Islet precursor cell (in vitro differentiated cells): ENCODE results near the gene POLDIP2.

Experiments
- DNase-seq: peaks from one replicate; pipeline ENCODE4 v3.0.0-alpha.2; 2018

Gene POLDIP2

GRCh38 chr17:28335201-28335958 is 21.9 kb downstream of the POLDIP2 start, which contains the start of the genes IFT20 and TNFAIP1:
IFT20 (minus strand) TSS chr17:28335472; CDS start chr17:28331985, 3,487 bp downstream.
TNFAIP1 (plus strand) TSS chr17:28335761; CDS start chr17:28339522, 3,761 bp downstream.
- DNase-seq, result peak; percentile 100

DNA sequence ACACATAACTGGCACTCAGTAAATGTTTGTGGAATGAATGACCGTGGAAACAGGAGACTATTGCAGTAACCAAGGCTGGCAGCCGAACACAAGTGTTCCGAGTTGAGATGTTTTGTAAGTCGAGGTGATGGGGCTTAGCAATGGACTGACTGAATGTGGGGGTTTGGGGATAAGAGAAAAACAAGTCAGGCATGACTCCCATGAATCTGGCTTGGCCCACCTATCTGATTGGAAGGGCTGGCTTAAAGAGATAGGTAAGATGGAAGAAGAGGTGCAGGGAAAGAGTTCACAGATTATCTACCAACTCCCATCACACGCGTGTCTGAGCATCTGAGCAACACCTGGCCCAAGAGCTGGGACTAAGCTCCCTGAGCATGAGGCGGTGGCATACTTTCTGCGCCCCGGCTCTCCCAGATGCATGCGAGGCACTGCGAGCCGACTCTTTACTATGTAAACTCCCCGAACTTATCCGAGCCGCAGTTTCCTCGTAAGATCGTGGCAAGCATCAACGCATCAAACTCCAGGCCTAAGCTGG is 22.6 kb downstream of the POLDIP2 start:
- DNase-seq, result no peak

GRCh38 chr17:28334171-28334570 is 23.2 kb downstream of the POLDIP2 start:
- peak; percentile 46 for DNase-seq

DNA sequence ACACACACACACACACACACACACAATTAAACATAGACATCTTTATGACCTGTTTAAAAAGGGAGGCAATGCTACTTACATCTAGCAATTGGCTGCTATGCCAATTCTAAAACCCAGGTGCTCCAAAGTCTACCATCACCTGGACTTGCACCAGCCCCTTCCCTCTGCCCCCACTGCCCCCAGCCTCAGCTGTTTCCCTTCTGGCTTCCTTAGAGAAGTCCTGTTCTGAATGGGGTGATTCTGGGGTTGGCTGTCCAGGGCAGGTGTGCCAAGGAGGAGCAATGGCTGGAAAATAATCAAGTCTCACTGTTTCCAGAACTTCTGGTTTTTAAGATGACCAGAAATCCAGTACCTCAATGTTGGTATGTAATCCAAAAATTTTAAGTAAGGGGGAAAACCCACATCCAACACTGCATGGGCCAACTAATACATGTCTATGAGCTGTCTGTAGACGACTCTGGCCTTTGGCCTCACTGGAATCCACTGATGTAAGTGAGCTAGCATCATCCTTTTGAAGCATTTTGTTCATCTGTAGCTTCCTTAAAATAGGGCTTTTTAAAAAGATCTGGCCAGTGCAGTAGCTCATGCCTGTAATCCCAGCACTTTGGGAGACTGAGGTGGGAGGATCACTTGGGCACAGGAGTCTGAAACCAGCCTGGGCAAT is 24.1 kb downstream of the POLDIP2 start:
- DNase-seq, result peak; percentile 49

- DNase-seq, result peak; percentile 32
Observed at GRCh38 chr17:28331891-28332420, 25.4 kb downstream of the POLDIP2 start.

- peak; percentile 52 for DNase-seq
Observed at GRCh38 chr17:28330671-28331070, 26.7 kb downstream of the POLDIP2 start.

DNA sequence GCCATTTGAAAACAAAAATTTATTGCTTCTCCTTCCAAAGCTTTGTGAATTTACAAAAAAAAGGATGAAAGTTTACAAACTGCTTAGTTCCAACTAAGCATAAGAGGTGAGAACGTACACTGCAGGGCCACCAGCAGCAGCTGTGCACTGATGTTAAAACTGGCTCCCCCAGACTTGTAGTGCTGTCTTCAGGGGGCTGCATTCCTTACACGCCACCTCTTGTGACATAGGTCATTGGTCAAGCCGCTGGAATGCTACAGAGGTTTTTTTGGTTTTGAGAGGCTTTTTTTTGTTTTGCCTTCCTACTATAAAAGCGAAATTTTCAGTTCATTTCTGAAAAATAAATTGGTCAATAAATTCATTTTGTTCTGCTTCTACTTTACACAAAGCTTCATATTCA is 29.0 kb downstream of the POLDIP2 start:
- DNase-seq, result peak; percentile 59

- peak; percentile 29 for DNase-seq
Observed at GRCh38 chr17:28327709-28328108, 29.6 kb downstream of the POLDIP2 start.

DNA sequence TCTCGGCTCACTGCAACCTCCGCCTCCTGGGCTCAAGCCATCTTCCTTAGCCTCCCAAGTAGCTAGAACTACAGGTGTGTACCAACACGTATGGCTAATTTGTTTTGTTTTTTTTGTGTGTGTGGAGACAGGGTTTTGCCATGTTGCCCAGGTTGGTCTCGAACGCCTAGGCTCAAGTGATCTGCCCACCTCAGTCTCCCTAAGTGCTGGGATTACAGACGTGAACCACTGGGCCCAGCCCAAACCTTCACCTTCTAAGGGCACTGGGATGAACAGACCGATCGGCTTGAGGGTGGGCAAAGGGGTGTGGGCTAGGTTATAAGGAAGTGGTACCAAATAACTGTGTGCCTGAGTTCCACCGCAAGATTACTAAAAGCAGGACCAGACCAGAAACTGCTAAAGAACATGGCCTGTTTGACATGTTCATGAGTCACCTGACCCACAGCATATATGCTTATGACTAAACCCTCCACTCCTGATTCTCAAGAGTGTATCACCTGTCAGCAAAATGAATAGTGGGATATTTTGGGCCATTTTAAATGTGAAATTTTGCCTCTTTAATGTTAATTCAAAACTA is 30.2 kb downstream of the POLDIP2 start:
- peak; percentile 39 for DNase-seq

- peak; percentile 50 for DNase-seq
Observed at GRCh38 chr17:28326114-28326513, 31.2 kb downstream of the POLDIP2 start.

DNA sequence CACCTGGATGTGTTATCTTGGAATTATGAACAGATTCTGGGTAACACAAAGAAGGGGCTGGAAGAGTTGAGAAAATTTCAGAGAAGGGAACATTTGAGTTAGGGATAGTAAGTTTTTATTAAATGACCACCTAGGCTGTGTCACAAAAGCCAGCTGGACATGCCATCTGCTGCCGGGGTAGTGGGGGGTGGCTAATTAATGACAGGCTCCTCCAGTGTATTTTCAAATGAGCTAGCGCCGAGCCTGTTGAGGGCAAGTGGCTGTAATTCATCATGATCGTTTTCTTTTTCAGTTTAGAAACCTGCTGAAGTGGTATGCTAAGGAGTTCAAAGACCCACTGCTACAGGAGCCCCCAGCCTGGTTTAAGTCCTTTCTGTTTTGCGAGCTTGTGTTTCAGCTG is 32.1 kb downstream of the POLDIP2 start:
- peak; percentile 38 for DNase-seq

- no peak for DNase-seq
Observed at GRCh38 chr17:28324781-28325180, 32.5 kb downstream of the POLDIP2 start.

- peak; percentile 29 for DNase-seq
Observed at GRCh38 chr17:28324267-28324745, 33.0 kb downstream of the POLDIP2 start.

GRCh38 chr17:28320215-28321061 is 36.9 kb downstream of the POLDIP2 start:
- no peak for DNase-seq

GRCh38 chr17:28319598-28319935 is 37.8 kb downstream of the POLDIP2 start:
- no peak for DNase-seq

DNA sequence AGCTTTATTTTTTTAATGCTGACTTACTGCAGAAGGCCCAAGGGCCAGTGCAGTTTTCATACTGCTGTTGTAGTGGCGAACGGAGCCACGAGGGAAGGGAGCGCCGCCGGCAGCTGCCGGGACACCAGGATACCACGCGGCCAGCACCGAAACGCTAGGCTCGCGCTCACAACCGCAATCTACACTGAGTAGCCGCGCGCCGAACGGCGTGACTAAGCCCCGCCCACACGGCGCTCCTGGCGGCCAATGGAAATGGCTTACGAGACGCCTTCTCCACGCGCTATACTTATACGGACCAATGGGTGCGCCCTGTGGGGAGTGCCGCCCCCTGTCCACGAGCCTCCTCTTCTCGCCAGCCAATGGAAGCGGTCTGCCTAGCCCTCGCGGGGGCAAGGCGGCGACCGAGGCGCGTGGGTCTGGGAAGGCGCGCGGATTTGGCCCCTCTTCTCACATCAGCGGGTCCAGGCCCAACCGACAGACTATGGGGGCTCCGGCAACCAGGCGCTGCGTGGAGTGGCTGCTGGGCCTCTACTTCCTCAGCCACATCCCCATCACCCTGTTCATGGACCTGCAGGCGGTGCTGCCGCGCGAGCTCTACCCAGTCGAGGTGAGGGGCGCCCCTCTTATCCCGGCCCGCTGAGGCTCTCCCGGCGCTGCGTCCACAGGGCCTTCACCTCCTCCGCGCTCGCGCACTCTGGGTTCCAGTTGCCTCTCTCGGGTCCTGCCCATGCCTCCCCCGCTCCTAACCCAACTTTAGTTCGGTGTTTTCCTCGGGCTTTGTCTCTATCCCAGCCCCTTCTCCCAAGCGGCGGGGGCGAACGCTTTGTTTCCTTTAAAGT is 38.3 kb downstream of the POLDIP2 start, which contains the start of gene TMEM97:
TMEM97 (plus strand) TSS at position 442 of the 839 bp plus-strand sequence; CDS start at position 482, 40 bp downstream.
- peak; percentile 100 for DNase-seq

GRCh38 chr17:28317966-28318758 is 39.2 kb downstream of the POLDIP2 start:
- DNase-seq, result peak; percentile 73

DNA sequence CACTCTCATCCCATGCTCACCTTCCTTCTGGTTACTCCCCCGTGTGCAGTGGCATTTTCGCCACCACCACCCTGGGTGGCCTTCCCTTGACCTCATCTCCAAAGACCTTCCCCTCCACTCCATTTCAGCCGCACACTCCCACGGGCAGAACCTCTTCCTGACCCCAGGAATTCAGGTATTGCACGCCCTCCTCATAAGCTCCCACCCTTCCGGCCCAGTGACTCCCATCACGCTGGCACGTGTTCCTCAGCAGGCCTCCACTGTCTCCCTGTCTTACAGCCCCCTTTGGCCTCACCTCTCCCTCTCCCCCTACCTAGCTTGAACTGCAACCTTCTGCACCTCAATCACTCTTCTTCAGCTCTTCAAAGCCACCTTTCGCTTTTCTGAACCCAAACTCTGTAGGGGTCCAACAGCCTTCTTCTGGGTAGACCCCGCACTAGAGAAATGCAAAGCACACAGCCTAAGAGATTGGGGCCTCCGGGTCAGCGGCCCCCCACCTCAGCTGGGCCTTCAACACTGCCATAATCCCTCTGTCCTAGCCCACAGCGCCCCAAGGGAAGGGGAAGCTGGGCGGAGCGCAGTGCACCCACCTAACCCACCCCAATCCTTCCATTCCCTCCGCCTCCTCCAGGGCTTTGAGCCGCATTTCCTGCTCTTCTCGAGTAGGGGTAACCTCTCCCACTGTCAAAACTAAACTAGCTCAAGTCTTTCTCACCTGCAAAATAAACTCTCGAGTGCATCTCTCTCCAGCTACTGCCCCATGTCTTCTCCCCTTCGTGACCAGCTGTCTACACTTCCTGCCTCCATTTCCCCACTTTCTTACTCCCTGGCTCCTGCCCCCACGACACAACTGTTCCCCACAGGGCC is 40.0 kb downstream of the POLDIP2 start:
- DNase-seq, result no peak
